ENCODE data around the gene SETD1B. TPM values are rescaled to one million over a fixed set of nuclear protein-coding genes. Genes with fewer than 3 reads are reported as not detected.
A peak's percentile ranks its signal among the peaks of the same experiment; 100 is the strongest.

Gene SETD1B
- total RNA-seq, 4 donors from 2014 or later: 13.1 to 23.1 (median 19.5) TPM

GRCh38 chr12:121770388-121770787 is 33.4 kb upstream of the SETD1B start:
- H3K9me3 ChIP-seq: no peaks in the 10 kb centered on the region
- TF ChIP-seq EP300 (IDR thresholded peaks at IDR 0.05) (no peak), CTCF (IDR thresholded peaks at IDR 0.05) (no peak), POLR2AphosphoS5 (IDR thresholded peaks at IDR 0.05) (no peak), POLR2A (IDR thresholded peaks at IDR 0.05) (no peak)
- DNase-seq (ENCODE audit: low spot score in 2 of 2): no peak
- H3K27ac ChIP-seq: no peak overlapping the region
- H3K4me3 ChIP-seq: no peak overlapping the region
- no peaks in the 10 kb centered on the region for H3K36me3 ChIP-seq
- 66% methylated on average over 8 of the region's 9 CpGs for WGBS
- H3K27me3 ChIP-seq: no peaks in the 10 kb centered on the region
- H3K4me1 ChIP-seq: peaks cover 19% of the 10 kb centered on the region

GRCh38 chr12:121770813-121771625 is 32.8 kb upstream of the SETD1B start:
- H3K4me1 ChIP-seq: peaks cover 21% of the 10 kb centered on the region
- 88% methylated on average over 17 of the region's 25 CpGs for WGBS
- H3K27ac ChIP-seq: no peak overlapping the region

GRCh38 chr12:121773011-121773777 is 30.6 kb upstream of the SETD1B start:
- no peaks in the 10 kb centered on the region for H3K36me3 ChIP-seq
- no peak overlapping the region for H3K4me3 ChIP-seq
- TF ChIP-seq POLR2A (IDR thresholded peaks at IDR 0.05) (no peak), CTCF (IDR thresholded peaks at IDR 0.05) (peak; percentile 66 to 82)
- no peaks in the 10 kb centered on the region for H3K9me3 ChIP-seq
- H3K27ac ChIP-seq: peak overlapping the region; percentile 14
- peaks cover 13% of the 10 kb centered on the region for H3K4me1 ChIP-seq
- DNase-seq (ENCODE audit: low spot score in 2 of 2): peak in 1 of 2 donors; percentile 85
- no peaks in the 10 kb centered on the region for H3K27me3 ChIP-seq
- 63% methylated on average over 8 of the region's 14 CpGs for WGBS

More at GRCh38 chr12:121770813-121771625, 32.8 kb upstream of the SETD1B start:
- TF ChIP-seq CTCF (IDR thresholded peaks at IDR 0.05) (no peak), POLR2AphosphoS5 (IDR thresholded peaks at IDR 0.05) (no peak), POLR2A (IDR thresholded peaks at IDR 0.05) (no peak), EP300 (IDR thresholded peaks at IDR 0.05) (no peak)
- H3K9me3 ChIP-seq: no peaks in the 10 kb centered on the region
- H3K27me3 ChIP-seq: no peaks in the 10 kb centered on the region
- no peak overlapping the region for H3K4me3 ChIP-seq
- no peak for DNase-seq (ENCODE audit: low spot score in 2 of 2)
- no peaks in the 10 kb centered on the region for H3K36me3 ChIP-seq

GRCh38 chr12:121774968-121775474 is 28.8 kb upstream of the SETD1B start:
- Histone ChIP-seq H3K27ac (no peak overlapping the region), H3K4me3 (no peak overlapping the region)

More at GRCh38 chr12:121774968-121775474, 28.8 kb upstream of the SETD1B start:
- H3K9me3 ChIP-seq: no peaks in the 10 kb centered on the region
- H3K4me1 ChIP-seq: peaks cover 13% of the 10 kb centered on the region
- WGBS: 69% methylated on average over 7 of the region's 14 CpGs
- DNase-seq (ENCODE audit: low spot score in 2 of 2): no peak
- TF ChIP-seq POLR2A (IDR thresholded peaks at IDR 0.05): no peak
- TF ChIP-seq POLR2AphosphoS5 (IDR thresholded peaks at IDR 0.05): no peak
- TF ChIP-seq EP300 (IDR thresholded peaks at IDR 0.05): no peak
- TF ChIP-seq CTCF (IDR thresholded peaks at IDR 0.05): no peak
- H3K27me3 ChIP-seq: no peaks in the 10 kb centered on the region
- H3K36me3 ChIP-seq: peaks cover 9% of the 10 kb centered on the region

All from suprapubic skin (tissue), 4 donors.